Gastroesophageal sphincter (tissue), 3 donors: ENCODE measurements around the gene AP5B1.

ENCODE experiments used
- CTCF ChIP-seq, 4 experiments: fragments of 200-600 bp in 2 of 4; fragments of 450-650 bp in 2 of 4; sonication (generic) in 1 of 4; IDR thresholded peaks; one replicate each; pipeline ENCODE4 v1.5.1; 2017 to 2019; ENCODE audit warnings: antibody characterized with exemption in 4 of 4, mild to moderate bottlenecking in 2 of 4, moderate library complexity in 2 of 4
- EP300 ChIP-seq: sonication (generic); formaldehyde crosslinking; IDR thresholded peaks from one replicate; pipeline ENCODE4 v1.6.1; 2017; ENCODE audit warnings: antibody characterized with exemption, mild to moderate bottlenecking
- POLR2A ChIP-seq, 2 donors: fragments of 450-650 bp; IDR thresholded peaks; one replicate each; pipeline ENCODE4 v1.6.1; 2017; ENCODE audit warnings: antibody characterized with exemption in 2 of 2, mild to moderate bottlenecking in 2 of 2, moderate library complexity in 1 of 2
- POLR2AphosphoS5 ChIP-seq: sonication (generic); formaldehyde crosslinking; IDR thresholded peaks from one replicate; pipeline ENCODE4 v1.6.1; 2017; ENCODE audit warnings: antibody characterized with exemption

GRCh38 chr11:65817835-65818680 lies 37.3 kb upstream of the AP5B1 start:
- TF ChIP-seq CTCF (IDR thresholded peaks at IDR 0.05) (peak; percentile 98 to 100 (median 99)), EP300 (no peak), POLR2A (IDR thresholded peaks at IDR 0.05) (no peak), POLR2AphosphoS5 (peak; percentile 41)
